ENCODE results near the gene KRT1.
A peak's percentile ranks its signal among the peaks of the same experiment; 100 is the strongest.

The KRT1 gene

DNA sequence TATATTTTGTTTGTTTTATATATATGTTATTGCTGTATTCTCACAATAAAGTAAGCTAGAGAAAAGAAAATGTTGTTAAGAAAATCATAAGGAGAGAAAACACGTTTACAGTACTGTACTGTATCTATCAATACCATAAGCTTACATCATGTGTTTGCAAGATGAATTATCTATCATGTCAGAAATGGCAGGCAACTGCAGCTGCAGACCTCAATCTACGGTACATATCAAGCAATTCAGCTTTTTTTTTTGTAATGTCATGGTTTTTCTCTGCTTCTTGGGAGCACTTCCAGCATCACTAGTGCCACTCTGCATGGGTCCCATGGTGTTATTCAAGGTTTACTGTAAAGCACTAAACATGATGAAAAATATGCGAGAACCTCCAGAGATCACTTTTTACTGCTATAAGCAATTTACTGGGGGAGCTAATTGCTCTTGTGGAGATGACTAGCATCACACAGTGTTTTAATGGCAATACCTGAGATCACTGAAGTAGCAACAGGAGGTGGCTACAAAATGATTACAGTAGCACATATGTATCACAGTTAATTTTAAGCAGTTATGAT lies 19.2 kb downstream of the KRT1 start:
- TF ChIP-seq Cebpa-rat (IDR thresholded peaks at IDR 0.05), result no peak
- H3K4me1 ChIP-seq, result peaks cover 0 to 37% (median 29%) of the 10 kb centered on the region in 10 experiments; a peak in 15 of 20 replicates
- H3K36me3 ChIP-seq, result no peaks in the 10 kb centered on the region
- no peaks in the 10 kb centered on the region for H3K27me3 ChIP-seq
- H3K4me3 ChIP-seq, result no peak overlapping the region
- H3K27ac ChIP-seq, result no peak overlapping the region
- no peak overlapping the region; a peak in 1 of 22 replicates for H3K4me2 ChIP-seq
- H3K9ac ChIP-seq, result no peak overlapping the region
- H3K9me3 ChIP-seq (replicated peaks in 1 of 11), result no peaks in the 10 kb centered on the region
- no peaks in the 10 kb centered on the region for H4K20me1 ChIP-seq

DNA sequence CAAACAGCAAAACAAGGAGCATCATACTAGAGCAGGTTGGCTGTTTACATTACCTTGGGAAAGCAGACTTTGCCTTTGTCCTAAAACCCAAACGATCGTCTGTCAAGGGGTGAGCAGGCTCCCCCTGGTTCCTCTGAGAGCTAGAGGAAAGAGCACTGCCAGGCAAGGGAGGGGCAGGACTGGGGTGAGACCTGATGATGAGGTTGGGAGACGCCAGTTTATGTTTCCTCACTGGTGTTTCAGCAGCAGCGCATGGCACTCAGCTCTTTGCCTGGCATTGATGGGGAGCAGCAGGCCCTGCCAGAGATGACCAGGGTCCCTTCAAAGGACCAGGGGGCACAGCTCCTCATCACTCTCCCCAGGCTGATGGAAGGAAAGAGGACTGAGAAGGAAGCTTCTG lies 20.3 kb downstream of the KRT1 start:
- Histone ChIP-seq H3K27ac (no peak overlapping the region), H3K36me3 (no peaks in the 10 kb centered on the region), H3K27me3 (no peaks in the 10 kb centered on the region), H3K9me3 (replicated peaks in 1 of 11) (no peaks in the 10 kb centered on the region), H3K4me2 (peak overlapping the region in 8 of 11 experiments; percentile 37 to 79 (median 65); a peak in 15 of 22 replicates), H3K4me3 (no peak overlapping the region), H3K4me1 (peaks cover 0 to 37% (median 29%) of the 10 kb centered on the region in 10 experiments; a peak in 15 of 20 replicates), H4K20me1 (no peaks in the 10 kb centered on the region), H3K9ac (no peak overlapping the region)
- no peak for TF ChIP-seq Cebpa-rat (IDR thresholded peaks at IDR 0.05)

DNA sequence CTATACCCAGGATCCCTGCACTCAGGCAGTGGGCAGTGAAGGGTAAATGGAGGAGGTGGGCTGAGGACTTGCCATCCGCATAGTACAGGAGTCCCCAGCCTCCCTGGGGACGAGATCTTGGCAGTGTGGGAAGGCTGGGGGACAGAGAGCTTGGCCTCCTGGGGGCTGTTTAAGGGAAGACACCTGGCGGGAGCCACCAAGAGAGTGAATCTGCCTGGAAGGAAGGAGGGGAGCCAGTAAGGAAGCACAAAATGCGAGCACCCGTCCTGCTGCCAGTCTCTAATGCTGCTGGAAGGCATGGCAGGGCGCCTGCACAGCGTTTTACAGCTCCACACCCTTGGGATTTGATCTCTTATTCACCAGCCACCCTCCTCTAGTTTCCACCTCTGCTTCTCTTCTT lies 20.8 kb downstream of the KRT1 start:
- H3K4me1 ChIP-seq, result peaks cover 0 to 37% (median 29%) of the 10 kb centered on the region in 10 experiments; a peak in 15 of 20 replicates
- peak overlapping the region in 9 of 11 experiments; percentile 4 to 79 (median 64); a peak in 15 of 22 replicates for H3K4me2 ChIP-seq
- H4K20me1 ChIP-seq, result no peaks in the 10 kb centered on the region
- no peaks in the 10 kb centered on the region for H3K27me3 ChIP-seq
- H3K9ac ChIP-seq, result no peak overlapping the region
- H3K36me3 ChIP-seq, result no peaks in the 10 kb centered on the region
- TF ChIP-seq Cebpa-rat (IDR thresholded peaks at IDR 0.05), result no peak
- no peaks in the 10 kb centered on the region for H3K9me3 ChIP-seq (replicated peaks in 1 of 11)
- H3K27ac ChIP-seq, result no peak overlapping the region
- H3K4me3 ChIP-seq, result no peak overlapping the region

DNA sequence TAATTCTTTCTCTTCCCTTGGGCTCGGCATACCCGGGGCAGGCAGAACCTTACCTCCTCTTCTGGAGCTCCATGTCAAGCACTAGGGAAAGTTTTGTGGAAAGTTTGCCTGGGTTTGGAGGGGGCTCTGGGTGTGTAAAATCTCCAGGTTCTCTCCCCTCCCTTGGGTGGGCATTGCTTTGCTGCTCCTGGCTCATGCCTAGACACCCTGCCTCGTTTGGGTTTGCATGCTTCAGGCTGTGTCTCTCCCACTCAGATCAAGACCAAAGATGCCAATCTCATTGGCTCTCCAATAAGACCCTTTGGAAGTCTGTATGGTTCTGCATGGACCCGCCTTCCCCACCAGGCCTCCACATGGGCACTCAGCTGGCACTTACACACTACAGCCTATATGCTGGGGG lies 22.0 kb downstream of the KRT1 start:
- H3K9me3 ChIP-seq (replicated peaks in 1 of 11), result no peaks in the 10 kb centered on the region
- H4K20me1 ChIP-seq, result no peaks in the 10 kb centered on the region
- peaks cover 0 to 37% (median 29%) of the 10 kb centered on the region in 10 experiments; a peak in 15 of 20 replicates for H3K4me1 ChIP-seq
- H3K27me3 ChIP-seq, result no peaks in the 10 kb centered on the region
- no peaks in the 10 kb centered on the region for H3K36me3 ChIP-seq
- no peak overlapping the region for H3K4me2 ChIP-seq
- no peak overlapping the region for H3K4me3 ChIP-seq
- H3K9ac ChIP-seq, result no peak overlapping the region
- H3K27ac ChIP-seq, result no peak overlapping the region
- TF ChIP-seq Cebpa-rat (IDR thresholded peaks at IDR 0.05), result no peak

DNA sequence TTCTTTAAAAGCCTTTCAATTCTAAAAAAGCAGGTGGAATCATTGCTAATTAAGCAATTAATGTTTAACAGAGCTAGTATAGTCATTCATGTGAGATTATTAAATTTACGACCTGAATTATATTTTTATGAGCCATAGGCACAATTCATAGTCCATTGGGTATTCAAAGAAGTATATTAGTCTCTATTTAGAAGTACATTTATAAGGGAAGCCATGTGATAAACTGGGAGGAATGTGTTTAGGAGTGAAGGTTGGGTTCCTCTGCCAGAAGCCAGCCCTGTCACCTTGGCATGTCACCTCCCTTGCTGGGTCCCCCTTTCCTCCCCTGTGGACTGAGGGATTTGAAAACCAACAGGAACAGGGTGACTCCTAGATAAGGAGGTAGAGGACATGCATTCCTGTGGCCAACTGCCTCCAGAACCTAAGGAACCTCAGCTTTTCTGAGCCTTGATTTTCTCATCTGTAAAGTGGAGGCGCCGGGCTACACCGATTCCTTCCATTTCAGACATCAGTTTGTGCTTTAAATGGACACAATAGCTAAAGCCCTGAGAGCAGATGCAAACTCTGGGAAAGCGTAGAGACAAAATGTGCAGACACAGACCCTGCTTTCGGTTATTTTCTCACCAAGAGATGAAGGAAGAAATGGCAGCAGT lies 22.8 kb downstream of the KRT1 start:
- Histone ChIP-seq H4K20me1 (no peaks in the 10 kb centered on the region), H3K9ac (no peak overlapping the region), H3K27me3 (no peaks in the 10 kb centered on the region), H3K4me3 (no peak overlapping the region), H3K9me3 (replicated peaks in 1 of 11) (no peaks in the 10 kb centered on the region), H3K4me2 (no peak overlapping the region), H3K4me1 (peaks cover 0 to 29% (median 21%) of the 10 kb centered on the region in 10 experiments; a peak in 15 of 20 replicates), H3K27ac (no peak overlapping the region), H3K36me3 (no peaks in the 10 kb centered on the region)
- TF ChIP-seq Cebpa-rat (IDR thresholded peaks at IDR 0.05), result no peak

DNA sequence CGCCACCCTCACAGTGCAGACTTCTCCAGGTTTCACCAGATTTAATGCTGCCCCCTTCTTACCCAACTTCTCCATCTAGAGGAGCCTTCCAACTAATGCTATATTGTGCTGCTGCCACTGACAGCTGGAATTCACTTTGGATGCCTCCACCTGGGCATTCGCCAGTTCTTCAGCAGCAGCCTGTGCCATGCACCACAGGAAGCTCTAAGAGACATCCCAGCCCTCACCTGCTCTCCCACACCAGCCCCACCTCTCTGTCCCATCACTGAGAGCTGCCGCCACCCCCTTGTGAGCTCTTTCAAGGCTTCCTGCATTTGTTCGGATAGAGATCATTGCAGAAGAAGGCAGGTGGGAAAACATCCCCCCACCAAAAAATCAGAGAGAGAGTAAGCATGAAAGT lies 23.6 kb downstream of the KRT1 start:
- no peaks in the 10 kb centered on the region for H3K36me3 ChIP-seq
- peaks cover 0 to 22% (median 14%) of the 10 kb centered on the region in 10 experiments; a peak in 13 of 20 replicates for H3K4me1 ChIP-seq
- no peaks in the 10 kb centered on the region for H3K27me3 ChIP-seq
- H3K4me2 ChIP-seq, result no peak overlapping the region
- 0 out of 22 replicates have a peak, but pooled peaks cover 0 to 3% (median 0%) of the 10 kb centered on the region in 11 experiments for H3K9me3 ChIP-seq (replicated peaks in 1 of 11)
- H3K4me3 ChIP-seq, result no peak overlapping the region
- H3K27ac ChIP-seq, result no peak overlapping the region
- no peak overlapping the region for H3K9ac ChIP-seq
- no peaks in the 10 kb centered on the region for H4K20me1 ChIP-seq
- TF ChIP-seq Cebpa-rat (IDR thresholded peaks at IDR 0.05), result no peak

DNA sequence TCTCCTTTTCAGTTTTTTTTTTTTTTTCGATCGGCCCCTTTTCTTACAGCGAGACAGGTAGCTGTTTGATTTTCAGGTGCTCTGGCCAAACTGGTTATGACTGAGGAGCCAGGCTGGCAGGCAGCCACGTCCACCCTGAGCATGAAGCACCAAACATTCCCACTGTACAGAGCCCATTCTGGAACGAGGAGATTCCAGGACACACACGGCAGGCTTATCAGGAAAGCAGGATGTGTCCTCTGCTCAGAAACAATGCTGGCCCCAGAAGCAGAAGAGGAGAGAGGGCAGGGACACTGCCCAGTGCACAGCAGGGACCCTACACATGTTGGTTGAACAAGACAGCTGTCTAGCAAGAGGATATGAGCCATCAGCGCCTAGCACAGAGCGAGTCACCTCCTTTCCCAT lies 24.5 kb downstream of the KRT1 start:
- no peak overlapping the region for H3K9ac ChIP-seq
- H3K4me3 ChIP-seq, result no peak overlapping the region
- no peaks in the 10 kb centered on the region for H3K36me3 ChIP-seq
- no peaks in the 10 kb centered on the region for H4K20me1 ChIP-seq
- no peak overlapping the region for H3K27ac ChIP-seq
- H3K9me3 ChIP-seq (replicated peaks in 1 of 11), result 0 out of 22 replicates have a peak, but pooled peaks cover 0 to 5% (median 0%) of the 10 kb centered on the region in 11 experiments
- H3K27me3 ChIP-seq, result no peaks in the 10 kb centered on the region
- no peak overlapping the region for H3K4me2 ChIP-seq
- TF ChIP-seq Cebpa-rat (IDR thresholded peaks at IDR 0.05), result no peak
- peaks cover 0 to 21% (median 14%) of the 10 kb centered on the region in 10 experiments; a peak in 12 of 20 replicates for H3K4me1 ChIP-seq

DNA sequence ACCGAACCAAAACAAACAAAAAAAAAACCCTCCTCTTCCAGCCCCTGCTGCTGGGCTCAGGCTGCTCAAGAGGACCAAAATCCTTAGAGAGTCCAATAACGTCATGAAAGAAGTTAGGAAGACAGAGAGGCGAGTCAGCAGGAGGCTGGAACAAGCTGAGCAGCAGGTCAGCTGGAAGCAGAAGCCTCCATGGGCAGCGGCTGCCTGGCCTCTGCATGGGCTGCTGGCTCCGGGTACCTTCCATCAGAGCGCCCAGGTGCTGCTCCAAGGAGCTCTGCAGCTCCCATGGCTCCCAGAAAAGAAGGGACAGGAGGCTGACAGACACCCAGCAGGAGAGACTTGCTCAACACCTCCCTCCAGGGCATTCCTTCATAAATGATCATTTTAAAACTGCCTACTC lies 25.0 kb downstream of the KRT1 start:
- H3K4me2 ChIP-seq, result no peak overlapping the region

DNA sequence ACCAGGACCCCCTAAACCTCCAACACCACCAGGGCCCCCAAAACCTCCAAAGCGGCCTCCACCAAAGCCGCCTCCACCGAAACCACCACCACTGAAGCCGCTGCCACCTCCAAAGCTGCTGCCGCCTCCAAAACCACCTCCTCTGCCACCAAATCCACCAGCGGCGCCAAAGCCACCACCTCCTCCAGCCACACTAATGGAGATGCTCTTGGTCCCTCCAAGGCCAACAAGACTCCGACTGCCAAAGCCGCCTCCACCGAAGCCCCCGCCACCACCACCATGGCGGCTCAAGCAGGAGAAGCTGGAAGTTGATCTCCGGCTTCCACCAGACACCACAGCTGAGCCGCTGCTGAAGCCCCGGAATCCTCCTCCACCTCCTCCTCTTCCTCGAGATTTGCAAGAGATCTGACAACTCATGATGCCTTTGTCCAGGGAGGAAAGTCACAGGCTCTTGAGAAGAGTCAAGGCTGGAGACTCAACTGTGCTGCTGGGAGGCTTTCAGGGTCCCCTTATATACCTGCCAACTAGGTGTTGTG lies 28.4 kb downstream of the KRT1 start, which contains the start of gene KRT2:
KRT2 (minus strand) TSS at position 486 of the 536 bp plus-strand sequence; CDS start at position 417, 69 bp downstream.
- no peak within 1 kb of the TSS for H3K9ac ChIP-seq
- no peaks in the 10 kb centered on the region for H3K4me1 ChIP-seq
- H3K36me3 ChIP-seq, result no peaks in the 10 kb centered on the region
- H3K27ac ChIP-seq, result no peak within 1 kb of the TSS
- no peaks in the 10 kb centered on the region; a peak in 1 of 22 replicates for H4K20me1 ChIP-seq
- H3K9me3 ChIP-seq (replicated peaks in 1 of 11), result 0 out of 22 replicates have a peak, but pooled peaks cover 0 to 5% (median 0%) of the 10 kb centered on the region in 11 experiments
- H3K4me2 ChIP-seq, result no peak within 1 kb of the TSS
- no peak for TF ChIP-seq Cebpa-rat (IDR thresholded peaks at IDR 0.05)
- no peak within 1 kb of the TSS for H3K4me3 ChIP-seq
- H3K27me3 ChIP-seq, result no peaks in the 10 kb centered on the region

More for the DNA sequence above, 25.0 kb downstream of the KRT1 start:
- Histone ChIP-seq H3K4me1 (peaks cover 0 to 19% (median 13%) of the 10 kb centered on the region in 10 experiments; a peak in 12 of 20 replicates), H4K20me1 (no peaks in the 10 kb centered on the region; a peak in 1 of 22 replicates), H3K27me3 (no peaks in the 10 kb centered on the region), H3K36me3 (no peaks in the 10 kb centered on the region), H3K9me3 (replicated peaks in 1 of 11) (0 out of 22 replicates have a peak, but pooled peaks cover 0 to 5% (median 0%) of the 10 kb centered on the region in 11 experiments), H3K9ac (no peak overlapping the region), H3K4me3 (no peak overlapping the region), H3K27ac (no peak overlapping the region)
- no peak for TF ChIP-seq Cebpa-rat (IDR thresholded peaks at IDR 0.05)

Measured in BLaER1 treated with 17β-estradiol and CSF1 and Interleukin-3, amounts not matched to agents 10 nM and 100 nM (cell line).